GM19035 (cell line): ENCODE data around the gene STX3.
"Not testable (repeated sequence)": the region's sequence is repeated elsewhere in the genome, so short reads cannot be mapped to it uniquely, and the experiment has no call there.

ENCODE experiments used
- ATAC-seq: cut with Tn5 transposase; IDR thresholded peaks from one replicate; pipeline ENCODE4 v1.9.1; 2021; ENCODE audit not compliant: unreplicated experiment

The STX3 gene

DNA sequence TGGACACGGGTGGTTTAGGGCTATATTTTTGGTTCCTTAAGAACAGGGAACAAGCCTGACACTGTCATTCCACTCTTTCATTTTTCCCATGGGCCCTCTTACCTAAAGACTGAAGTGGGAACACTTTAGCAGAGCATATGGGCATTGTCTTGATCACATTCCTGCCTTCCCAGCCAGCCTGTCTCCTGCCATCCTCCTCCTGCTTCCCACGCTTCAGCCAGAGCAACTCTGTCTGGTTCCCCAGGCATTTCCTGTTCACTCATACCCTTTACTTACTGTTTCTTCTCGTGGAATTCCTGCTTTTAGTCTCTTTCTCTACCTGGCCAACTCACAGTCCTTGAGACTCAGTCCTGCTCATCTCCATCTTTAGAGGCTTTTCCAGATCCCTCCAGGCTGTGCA is 32.6 kb downstream of the STX3 start:
- ATAC-seq, result no peak

DNA sequence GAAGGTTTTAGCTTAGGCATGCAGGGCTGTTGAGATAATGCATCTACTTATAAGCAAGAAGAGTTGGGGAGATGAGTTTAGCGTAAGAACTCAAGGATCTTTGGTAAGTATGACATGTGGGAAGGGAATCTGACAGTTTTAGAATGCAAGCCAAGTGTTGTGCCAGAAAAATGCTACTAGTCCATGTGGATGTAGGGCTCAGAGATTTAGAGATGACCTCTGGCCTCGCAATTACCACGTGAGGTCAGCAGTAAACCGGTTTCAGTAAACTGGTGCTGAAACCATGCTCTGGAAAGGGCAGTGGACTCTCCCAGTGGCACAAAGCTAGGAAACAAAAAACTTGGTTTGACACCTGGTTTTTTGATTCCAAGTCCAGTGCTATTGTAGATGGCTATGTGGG is 36.5 kb downstream of the STX3 start:
- no peak for ATAC-seq

DNA sequence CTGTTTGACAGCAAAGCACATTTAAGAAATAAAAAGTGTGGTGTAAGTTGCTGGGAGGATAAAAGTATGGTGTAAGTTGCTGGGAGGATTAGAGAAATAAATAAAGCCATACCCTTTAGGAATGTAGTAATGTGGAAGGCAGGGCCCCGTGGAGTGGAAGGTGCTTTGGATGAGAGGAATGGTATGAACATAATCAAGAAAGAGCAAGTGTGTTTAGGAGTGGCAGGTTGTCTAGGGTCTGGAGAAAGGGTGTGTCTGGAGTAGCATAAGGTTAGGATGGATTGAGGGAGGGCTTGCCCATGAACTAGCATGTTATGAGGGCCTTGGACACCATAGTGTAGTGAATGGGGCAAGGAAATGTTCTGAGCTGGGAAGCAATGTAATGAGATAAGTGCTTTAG is 37.3 kb downstream of the STX3 start:
- ATAC-seq, result no peak

DNA sequence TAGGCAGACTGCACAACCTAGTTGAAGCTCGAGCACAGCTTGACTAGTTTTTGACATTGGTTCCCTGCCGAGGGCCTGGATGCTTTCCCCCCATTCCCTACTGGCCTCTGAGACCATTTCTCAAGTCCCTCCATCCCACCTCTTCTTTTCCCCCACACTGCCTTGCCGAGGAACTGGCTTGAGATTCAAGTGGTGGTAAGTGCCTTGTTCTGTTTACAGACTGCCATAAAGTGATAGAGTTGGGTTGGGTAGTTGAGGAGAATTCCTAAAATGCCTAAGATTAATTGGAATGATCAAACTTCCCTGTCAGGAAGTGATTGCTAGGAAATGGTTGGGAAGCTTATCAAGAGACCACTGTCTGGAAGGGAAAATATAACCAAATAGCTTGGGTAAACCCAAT is 39.2 kb downstream of the STX3 start:
- no peak for ATAC-seq

DNA sequence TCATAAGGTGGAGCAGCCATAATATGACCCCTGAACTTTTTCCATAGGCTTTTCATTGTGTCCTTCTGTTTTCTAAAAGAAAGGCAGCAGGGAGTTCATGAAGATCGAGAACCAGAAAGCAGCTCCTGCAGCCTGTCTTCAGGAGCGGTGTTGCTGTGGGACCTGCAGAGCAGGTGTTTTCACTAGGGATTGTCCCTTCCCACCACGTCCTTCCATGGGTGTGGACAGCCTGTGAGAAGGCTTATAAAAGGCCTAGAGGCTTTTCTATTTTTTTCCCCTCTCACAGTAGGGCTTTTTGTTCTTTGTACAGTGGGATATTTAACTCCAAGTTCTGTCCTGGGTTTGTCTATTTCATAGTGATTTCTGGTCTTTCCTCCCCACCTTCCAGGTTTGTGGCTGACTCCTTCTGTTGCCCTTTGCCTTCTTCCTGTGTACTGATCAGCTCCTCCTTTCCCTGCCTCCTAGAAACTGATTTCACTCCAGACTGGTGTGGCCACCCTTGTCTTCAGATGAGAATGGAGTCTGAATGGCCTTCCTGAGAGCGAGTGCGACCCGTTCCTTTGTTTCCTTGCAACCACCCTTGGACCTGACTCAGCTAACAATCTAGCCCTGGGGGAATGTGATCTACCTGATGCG is 45.3 kb downstream of the STX3 start:
- ATAC-seq, result no peak

DNA sequence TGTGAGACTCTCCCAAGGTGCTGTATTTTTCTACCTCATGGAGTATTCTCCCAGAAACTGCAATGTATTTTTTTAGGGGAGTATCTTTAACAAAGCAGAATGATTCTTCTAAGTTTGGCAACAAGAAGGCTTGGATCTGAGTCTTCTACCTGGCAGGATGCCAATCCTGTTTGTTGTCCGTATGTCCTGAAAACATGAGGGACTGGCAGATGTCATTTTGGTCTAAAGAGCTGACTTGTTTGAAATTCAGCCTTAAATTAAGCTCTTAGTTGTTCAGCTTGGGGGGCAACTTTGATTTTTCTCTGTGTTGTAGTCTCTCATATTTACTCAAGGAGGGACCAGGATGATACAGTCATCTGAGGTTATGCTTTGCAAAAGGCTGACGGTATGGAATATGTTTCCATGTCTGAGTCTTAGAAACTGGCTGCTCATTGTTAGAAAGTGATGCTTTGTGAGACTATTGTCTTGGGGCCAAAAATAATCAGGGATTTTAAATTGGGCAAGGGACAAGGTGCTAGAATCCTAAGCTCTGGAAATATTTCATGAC is 46.1 kb downstream of the STX3 start:
- ATAC-seq, result no peak

DNA sequence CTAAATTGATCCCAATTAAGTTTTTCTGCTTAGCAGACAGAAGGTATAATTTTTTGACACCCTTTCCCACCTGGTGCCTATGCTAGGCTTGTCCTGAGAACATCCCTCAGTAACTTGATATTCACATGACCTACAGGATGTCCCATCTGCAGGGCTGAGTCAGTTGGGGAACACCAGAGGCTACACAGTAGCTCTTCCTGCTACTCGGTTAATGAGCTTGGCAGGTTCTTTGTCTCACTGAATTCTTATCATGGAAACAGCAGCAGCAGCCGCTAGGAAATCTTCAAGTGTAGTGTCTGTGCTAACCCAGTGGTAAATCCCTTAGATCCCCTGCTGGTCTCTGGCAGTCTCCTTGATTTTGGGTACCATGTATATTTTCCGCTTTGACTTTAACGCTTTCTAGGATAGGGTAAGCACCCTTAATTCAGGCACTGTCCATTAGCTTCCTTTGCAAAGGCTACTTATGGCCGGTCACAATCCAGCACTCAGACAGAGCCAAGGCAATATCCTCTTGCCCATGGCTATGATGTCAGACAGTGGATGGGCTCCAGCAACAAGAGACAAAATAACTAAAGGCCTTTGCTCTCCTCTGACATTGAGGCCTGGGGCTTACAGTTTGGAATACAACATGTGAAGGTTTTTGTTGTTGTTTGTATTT is 46.9 kb downstream of the STX3 start:
- peak; percentile 17 for ATAC-seq

DNA sequence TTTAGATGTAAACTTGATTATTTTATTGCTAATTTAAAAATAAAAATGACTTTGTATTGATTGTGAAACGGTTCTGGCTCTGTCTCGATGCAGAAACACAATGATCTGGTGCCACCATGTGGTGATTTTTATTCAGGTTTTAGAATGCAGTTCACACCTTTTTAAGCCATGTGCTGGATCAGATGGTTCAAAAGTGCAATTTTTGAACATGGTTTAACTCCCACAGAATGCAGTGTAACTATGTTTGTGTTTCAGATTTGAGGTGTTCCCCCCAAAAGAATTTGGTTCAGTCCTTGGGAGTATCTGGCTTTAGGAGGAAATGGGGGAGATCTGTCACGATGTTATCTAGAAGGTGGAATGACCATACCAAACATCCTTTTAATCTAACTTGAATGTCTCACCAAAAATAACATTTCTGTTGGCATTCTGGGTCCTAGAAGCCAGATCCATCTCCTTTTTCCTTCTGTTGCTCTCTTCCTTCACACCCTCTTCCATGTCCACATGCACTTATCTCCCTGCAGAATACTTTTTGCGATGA is 47.5 kb downstream of the STX3 start:
- peak; percentile 72 for ATAC-seq

DNA sequence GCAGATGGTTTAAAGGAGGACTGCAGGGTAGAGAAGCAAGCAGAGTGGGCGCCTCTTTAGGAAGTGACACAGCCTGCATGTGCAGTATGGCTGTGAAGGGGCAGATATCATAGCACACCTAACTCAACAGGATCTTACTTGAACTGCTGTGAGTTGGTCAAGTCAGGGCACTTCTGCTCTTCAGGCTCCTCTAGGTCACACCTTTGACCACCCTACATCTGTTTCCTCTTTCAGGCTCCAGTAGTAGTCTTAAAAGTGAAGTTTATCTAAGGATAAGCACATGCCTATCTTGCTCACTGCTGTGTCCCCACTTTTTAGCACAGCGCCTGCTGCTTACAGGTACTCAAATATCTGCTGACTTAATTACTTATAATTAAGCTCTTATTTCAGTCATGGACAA is 48.9 kb downstream of the STX3 start:
- ATAC-seq, result no peak

DNA sequence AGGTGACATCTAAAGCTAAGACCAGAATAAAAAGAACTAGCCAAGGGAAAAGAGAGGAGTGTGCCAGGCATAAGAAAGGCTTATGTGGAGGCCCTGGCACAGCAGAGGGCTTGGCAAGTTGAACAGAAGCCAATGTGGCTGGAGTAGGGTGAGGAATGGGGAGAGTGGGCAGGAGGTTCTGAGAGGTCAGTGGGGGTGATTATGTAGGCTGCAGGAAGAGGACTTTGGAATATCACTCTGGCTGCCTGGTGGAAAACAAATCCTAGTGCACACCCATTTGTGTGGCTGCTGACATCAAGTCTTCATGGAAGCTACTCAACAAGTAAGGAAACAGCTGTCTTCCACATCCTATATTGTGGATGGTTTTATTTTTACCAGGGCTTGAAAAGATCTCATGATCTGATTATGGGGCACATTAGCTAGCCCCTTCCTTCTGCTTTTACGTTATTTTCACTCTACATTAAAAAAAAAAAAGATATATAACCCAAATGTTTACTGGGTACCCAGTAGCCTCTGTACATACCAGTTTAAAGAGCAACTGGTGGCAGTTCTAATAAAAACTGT is 52.0 kb downstream of the STX3 start:
- no peak for ATAC-seq

DNA sequence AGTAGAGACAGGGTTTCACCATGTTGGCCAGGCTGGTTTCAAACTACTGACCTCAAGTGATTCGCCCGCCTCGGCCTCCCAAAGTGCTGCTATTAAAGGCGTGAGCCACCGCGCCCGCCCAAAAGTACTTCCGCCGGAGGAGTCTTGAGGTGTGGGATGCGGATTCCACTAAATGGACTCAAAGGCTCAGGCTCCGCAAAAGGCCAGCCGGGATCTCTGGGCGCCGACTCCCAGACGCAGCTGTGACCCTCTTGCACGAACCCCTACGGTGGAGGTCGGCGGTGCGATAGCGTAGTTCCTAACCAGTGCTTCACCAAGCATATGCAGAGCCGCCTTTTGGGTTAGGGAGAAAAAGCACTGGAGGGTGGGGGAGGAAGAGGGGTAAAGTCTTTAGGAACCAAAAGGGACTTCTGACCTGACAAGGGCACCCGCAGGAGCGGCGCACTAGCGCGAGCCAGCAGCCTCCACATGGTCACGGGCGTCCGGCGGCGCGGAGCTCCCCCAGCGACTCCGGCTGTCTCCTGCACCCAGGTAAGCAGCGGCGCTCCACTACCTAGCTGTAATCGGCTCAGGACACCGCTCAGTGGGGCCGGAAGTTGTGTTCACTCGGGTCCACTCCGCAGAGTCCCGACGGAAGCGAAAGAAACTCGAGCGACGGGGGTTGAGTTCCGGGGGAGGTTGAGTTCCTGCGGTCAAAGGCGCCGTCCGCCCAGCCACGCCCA is 55.2 kb downstream of the STX3 start, which contains the start of gene MRPL16:
MRPL16 (minus strand) TSS at position 590 of the 722 bp plus-strand sequence; CDS start at position 470, 120 bp downstream.
- ATAC-seq, result peak; percentile 98

DNA sequence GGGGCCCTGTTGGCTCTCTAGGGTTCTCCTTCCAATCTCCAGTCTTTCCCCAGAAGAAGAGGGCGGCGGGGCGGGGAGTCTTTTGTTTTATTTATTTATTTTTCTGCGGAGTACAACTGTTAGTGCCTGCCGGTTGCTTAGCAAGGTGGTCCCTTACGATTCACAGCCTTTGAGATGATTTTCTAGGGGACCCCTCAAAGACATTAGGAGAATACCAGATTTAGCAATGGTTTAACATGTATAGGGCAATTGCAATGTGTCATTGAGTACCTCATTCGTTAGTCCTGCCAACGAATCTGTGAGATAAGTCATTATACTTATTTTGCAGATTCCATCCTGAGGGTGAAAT is 55.7 kb downstream of the STX3 start:
- ATAC-seq, result no peak

DNA sequence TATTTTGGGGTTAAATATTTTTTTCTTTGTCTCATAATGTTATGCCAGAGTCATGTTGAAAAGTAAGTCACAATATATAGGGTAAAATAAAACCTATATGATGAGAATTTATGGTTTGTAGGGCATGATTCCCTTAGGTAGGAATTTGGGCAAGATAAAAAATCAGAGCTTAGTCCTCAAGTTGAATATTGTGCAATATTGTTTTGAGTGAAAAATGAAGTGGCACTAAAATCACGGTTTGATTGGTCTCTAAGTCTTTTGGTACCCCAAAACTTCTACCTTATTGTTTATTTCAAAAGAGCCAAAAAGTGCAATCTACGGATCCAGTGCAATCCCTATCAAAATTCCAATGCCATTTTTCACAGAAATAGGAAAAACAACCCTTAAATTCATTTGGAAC is 57.0 kb downstream of the STX3 start:
- ATAC-seq, result no peak

DNA sequence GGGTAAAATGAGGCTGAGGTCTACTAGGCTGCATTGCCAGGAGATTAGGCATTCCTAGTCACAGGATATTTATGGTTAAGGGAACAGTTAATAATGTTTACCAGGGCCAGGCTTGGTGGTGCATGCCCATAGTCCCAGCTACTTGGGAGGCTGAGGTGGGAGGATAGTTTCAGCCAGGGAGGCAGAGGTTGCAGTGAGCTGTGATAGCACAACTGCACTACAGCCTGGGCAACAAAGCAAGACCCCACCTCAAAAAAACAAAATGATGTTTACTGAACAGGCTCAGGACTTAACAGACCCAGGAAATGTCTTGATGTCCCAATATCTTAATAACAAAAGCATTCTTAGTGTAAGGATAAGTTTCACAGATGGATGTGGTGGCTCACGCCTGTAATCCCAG is 58.2 kb downstream of the STX3 start:
- ATAC-seq, result no peak

DNA sequence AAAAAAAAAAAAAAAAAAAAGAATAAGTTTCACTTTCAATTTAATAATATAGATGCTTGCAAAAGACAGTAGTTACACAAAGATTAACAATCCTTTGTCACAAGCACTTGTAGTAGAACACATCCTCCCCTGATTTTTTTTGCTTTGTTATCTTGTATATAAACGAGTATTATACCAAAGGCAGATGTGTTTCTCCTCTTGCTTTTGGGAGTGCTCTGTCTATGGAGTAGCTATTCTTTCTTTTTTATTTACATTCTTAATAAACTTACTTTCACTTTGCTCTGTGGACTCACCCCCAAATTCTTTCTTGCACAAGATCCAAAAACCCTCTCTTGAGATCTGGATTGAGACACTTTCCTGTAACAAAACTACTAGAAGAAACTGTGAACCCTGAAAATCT is 58.8 kb downstream of the STX3 start:
- no peak for ATAC-seq

DNA sequence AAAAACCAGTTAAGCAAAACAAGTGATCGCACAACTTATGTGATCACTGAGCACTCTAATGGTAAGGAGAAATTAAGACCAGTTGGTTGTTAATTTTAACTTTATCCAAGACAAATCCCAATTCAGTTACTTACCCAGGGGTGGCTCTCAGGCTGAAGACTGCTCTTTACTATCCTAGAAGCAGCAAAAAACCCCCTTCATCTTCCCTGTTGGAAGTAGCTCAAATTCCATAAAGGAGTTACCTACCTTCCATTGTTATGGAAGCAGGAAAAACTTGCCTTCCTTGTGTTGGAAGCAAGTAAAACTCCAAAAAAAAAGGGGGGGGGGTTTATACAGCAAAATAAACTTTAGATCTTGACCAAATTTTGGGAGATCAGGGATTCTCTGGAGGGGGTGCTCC is 60.6 kb downstream of the STX3 start:
- no peak for ATAC-seq

DNA sequence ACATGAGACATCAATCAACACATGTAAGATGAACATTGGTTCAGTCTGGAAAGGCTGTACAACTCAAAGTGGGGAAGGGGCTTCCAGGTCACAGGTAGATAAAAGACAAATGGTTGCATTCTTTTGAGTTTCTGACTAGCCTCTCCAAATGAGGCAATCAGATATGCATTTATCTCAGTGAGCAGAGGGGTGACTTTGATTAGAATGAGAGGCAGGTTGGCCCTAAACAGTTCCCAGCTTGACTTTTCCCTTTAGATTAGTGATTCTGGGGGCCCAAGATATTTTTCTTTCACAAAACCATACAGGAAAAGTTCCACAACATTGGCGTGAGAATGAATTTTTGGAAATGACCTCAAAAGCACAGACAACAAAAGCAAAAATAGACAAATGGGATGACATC is 61.3 kb downstream of the STX3 start:
- not testable (repeated sequence) for ATAC-seq

DNA sequence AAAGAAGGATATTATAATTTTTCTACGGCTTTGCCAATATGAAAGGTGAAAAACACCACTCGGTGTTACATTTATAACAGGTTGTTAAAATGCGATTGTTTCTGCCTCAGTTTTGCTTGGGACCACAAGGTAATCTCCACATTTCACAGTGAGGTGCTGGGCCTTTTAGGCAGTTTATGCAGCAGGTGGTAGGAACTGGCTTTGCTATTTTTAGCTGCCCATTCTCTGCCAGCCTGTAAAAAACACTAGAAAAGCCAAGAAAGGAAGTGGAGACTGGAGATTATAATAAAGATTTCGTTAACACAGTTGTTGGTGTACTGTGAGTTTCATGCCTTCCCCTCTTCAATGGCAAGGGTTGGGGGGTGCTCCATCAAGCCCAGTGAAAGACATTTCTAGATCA is 63.4 kb downstream of the STX3 start:
- no peak for ATAC-seq

DNA sequence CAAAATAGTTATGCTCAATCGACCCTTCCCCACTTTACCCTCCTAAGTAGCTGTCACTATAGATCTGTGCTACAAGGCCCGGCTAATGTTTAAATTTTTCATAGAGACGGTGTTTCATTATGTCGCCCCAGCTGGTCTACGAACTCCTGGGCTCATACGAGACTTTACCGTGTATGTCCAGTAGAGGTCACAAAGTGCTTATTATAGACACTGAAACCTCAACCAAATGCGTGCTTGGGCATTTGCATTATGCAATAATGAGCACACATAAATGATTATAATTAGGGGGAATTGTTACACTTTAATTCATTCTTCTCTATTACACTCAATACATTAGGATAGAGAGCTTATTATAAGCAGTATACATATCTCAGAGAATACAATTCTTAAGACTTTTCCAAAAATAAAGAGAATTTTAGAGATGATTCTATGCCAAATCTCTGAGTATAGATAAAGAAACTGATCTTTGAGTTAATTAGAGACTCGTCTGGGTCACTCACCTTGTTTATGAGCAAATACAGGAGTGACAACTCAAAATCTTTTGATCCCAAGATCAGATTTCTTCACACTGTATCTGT is 67.9 kb downstream of the STX3 start:
- ATAC-seq, result peak; percentile 95

DNA sequence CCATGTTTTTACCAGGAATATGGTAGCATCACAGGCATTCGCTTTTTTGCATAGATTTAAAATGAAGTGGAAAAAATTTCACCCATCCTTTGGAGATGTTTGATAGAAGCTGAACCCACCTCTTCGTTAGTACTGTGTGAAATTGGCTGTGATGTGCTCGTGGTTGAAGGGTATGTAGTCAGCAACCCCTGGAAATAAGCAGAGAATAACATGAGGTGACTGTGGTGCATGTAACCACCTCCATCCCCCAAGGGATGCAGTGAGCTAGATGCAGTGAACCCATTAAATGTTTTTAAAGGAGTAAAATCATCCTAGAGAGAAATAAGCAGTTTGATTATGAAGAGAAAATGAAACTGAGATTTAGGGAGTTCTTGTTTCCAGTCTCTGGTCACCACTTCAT is 74.2 kb downstream of the STX3 start:
- ATAC-seq, result no peak

DNA sequence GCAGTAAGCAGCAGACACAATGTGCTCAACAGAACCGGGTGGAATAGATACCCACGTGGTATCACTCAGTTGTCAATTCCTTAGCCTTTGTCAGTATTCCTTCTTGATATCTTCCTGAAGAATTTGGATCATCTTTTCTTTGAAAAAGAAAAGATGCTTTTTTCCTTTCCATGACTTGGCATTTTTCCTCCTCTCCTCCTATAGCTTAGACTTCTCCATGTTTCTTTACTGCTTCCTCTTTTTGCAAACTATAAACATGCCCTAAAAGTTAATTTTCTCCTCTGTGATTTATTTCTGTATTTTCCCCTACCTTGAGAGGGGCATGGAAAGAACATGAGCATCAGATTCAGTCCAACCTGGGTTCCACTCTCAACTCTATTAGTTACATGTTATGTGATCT is 78.4 kb downstream of the STX3 start:
- ATAC-seq, result no peak
